Skin of body (tissue), 2 donors: ENCODE measurements around the gene CERCAM. TPM values are rescaled to one million over a fixed set of nuclear protein-coding genes. Genes with fewer than 3 reads are reported as not detected.
"Not testable (repeated sequence)": the region's sequence is repeated elsewhere in the genome, so short reads cannot be mapped to it uniquely, and the experiment has no call there.

Experiments used
- DNase-seq: peaks from one replicate; lab custom pipeline; 2025; lab: John Stamatoyannopoulos, UW
- total RNA-seq: library from RNA; depleted of rRNA; stranded (reverse); fragments of >200 nt; gene quantifications from one replicate; pipeline ENCODE4 v1.2.3, GENCODE V29; 2014

Gene CERCAM
- total RNA-seq, 1 donor from 2014 or later: 54.4 TPM

- no peak for DNase-seq
Measured at GRCh38 chr9:128416432-128417019, 4.1 kb upstream of the CERCAM start.

GRCh38 chr9:128419061-128419925 lies 1.4 kb upstream of the CERCAM start:
- DNase-seq: peak; percentile 27

GRCh38 chr9:128420060-128420650 lies 502 bp upstream of the CERCAM start:
- peak; percentile 33 for DNase-seq

- DNase-seq: no peak
Measured at GRCh38 chr9:128421482-128421996, 882 bp downstream of the CERCAM start.

GRCh38 chr9:128422022-128422782 lies 1.5 kb downstream of the CERCAM start:
- DNase-seq: not testable (repeated sequence)

- DNase-seq: no peak
Measured at GRCh38 chr9:128422783-128423150, 2.1 kb downstream of the CERCAM start.

- not testable (repeated sequence) for DNase-seq
Measured at GRCh38 chr9:128423356-128423755, 2.7 kb downstream of the CERCAM start.

- no peak for DNase-seq
Measured at GRCh38 chr9:128424268-128424780, 3.7 kb downstream of the CERCAM start.

- no peak for DNase-seq
Measured at GRCh38 chr9:128428644-128429512, 8.2 kb downstream of the CERCAM start.

GRCh38 chr9:128429513-128430086 lies 8.9 kb downstream of the CERCAM start:
- no peak for DNase-seq

GRCh38 chr9:128431207-128431606 lies 10.6 kb downstream of the CERCAM start:
- no peak for DNase-seq

GRCh38 chr9:128434340-128434739 lies 13.7 kb downstream of the CERCAM start:
- no peak for DNase-seq

GRCh38 chr9:128435611-128436010 lies 15.0 kb downstream of the CERCAM start:
- no peak for DNase-seq

GRCh38 chr9:128438343-128439109 lies 17.9 kb downstream of the CERCAM start:
- DNase-seq: peak; percentile 61

GRCh38 chr9:128439273-128439672 lies 18.6 kb downstream of the CERCAM start:
- no peak for DNase-seq

GRCh38 chr9:128442150-128442549 lies 21.5 kb downstream of the CERCAM start:
- no peak for DNase-seq

- not testable (repeated sequence) for DNase-seq
Measured at GRCh38 chr9:128446505-128446904, 25.8 kb downstream of the CERCAM start.

- no peak for DNase-seq
Measured at GRCh38 chr9:128448746-128449145, 28.1 kb downstream of the CERCAM start.

GRCh38 chr9:128454991-128455390 lies 34.3 kb downstream of the CERCAM start:
- no peak for DNase-seq
